Urinary bladder (tissue), 4 donors: ENCODE measurements around the gene ECPAS. TPM values are rescaled to one million over a fixed set of nuclear protein-coding genes. Genes with fewer than 3 reads are reported as not detected.

Experiments
- DNase-seq: peaks from one replicate; pipeline ENCODE4 v3.0.0-alpha.2; 2015; ENCODE audit errors: extremely low spot score
- H3K27ac ChIP-seq: one replicate; pipeline ENCODE4 v1.5.1; 2013; ENCODE audit warnings: low read depth, mild to moderate bottlenecking, moderate library complexity
- H3K36me3 ChIP-seq: one replicate; pipeline ENCODE4 v1.6.1; 2013; ENCODE audit warnings: mild to moderate bottlenecking, moderate library complexity; ENCODE audit not compliant: insufficient read depth
- H3K4me1 ChIP-seq: one replicate; pipeline ENCODE4 v1.6.1; 2013; ENCODE audit warnings: mild to moderate bottlenecking, moderate library complexity; ENCODE audit not compliant: insufficient read depth
- H3K4me3 ChIP-seq: one replicate; pipeline ENCODE4 v1.5.1; 2013; ENCODE audit warnings: low read depth, low read length
- WGBS: extraction: QIAGEN DNeasy Blood & Tissue Kit; methylation state at CpG from one replicate; pipeline ENCODE4 v1.1.7; 2013; 5-methylcytosine and 5-hydroxymethylcytosine counted together
- polyA plus RNA-seq: library from polyadenylated mRNA; stranded (reverse); fragments of 200-250 nt; gene quantifications from one replicate; pipeline ENCODE4 v1.2.3, GENCODE V29; 2013
- small RNA-seq: library from RNA; depleted of rRNA; stranded (forward); fragments of <200 nt; gene quantifications from one replicate; pipeline ENCODE3, GENCODE V24; 2014
- total RNA-seq: library from RNA; depleted of rRNA; stranded (reverse); fragments of >200 nt; gene quantifications from one replicate; pipeline ENCODE4 v1.2.3, GENCODE V29; 2014
- donor health status: healthy with polysubstance abuse.
- donor health status: healthy.

Gene ECPAS
- total and polyA plus RNA-seq, 2 donors = 32.7 to 100 TPM

DNA sequence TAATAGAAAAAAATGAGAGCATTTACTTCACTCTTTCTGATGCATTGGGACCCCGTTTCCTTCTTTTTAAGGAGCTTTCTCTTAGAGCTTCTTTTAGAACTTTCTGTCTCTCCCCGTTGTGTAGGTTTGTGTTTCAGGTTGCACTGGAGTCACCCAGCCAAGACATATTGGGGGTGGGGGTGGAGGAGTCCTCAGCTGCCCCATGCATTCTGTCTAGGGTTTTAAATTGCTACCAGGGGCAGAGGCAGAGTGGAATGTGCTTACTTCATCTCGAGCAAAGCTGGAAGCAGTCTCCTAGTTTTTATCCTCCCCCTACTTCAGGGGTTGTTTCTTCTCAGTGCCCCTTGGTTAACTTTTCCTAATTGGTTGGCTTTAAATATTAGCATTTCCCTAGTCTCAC, 163.6 kb downstream of the ECPAS start:
- H3K27ac ChIP-seq = no peak overlapping the region
- no peaks in the 10 kb centered on the region for H3K4me1 ChIP-seq
- 70% methylated on average over 3 of the region's 3 CpGs for WGBS
- no peak overlapping the region for H3K4me3 ChIP-seq
- H3K36me3 ChIP-seq = no peaks in the 10 kb centered on the region
- no peak for DNase-seq

- Histone ChIP-seq H3K36me3 (no peaks in the 10 kb centered on the region), H3K27ac (no peak overlapping the region), H3K4me1 (no peaks in the 10 kb centered on the region), H3K4me3 (no peak overlapping the region)
- no peak for DNase-seq
- 84% methylated on average over 3 of the region's 3 CpGs for WGBS
These were observed 167.4 kb downstream of the ECPAS start for GRCh38 chr9:111316796-111317195.

Small RNA genes within 50 kb of the gene (small RNA-seq; reads per million reads assigned to genes)
- not detected for gene RNA5SP294

Other genes with a start within 250 kb of the ECPAS start
- gene OR2K2, start 154.2 kb downstream of the ECPAS start, total RNA-seq = not detected
- gene OR2K2, start 154.2 kb downstream of the ECPAS start, polyA plus RNA-seq = not detected
- 19.0 TPM for gene ZNF483, start 40.8 kb upstream of the ECPAS start, total RNA-seq
- 0.94 TPM for gene ZNF483, start 40.8 kb upstream of the ECPAS start, polyA plus RNA-seq
- gene PTGR1, start 115.3 kb upstream of the ECPAS start, total RNA-seq = 60.1 TPM
- gene PTGR1, start 115.3 kb upstream of the ECPAS start, polyA plus RNA-seq = 81.2 TPM
- 10.3 TPM for gene DNAJC25, start 147.0 kb upstream of the ECPAS start, total RNA-seq
- 8.3 TPM for gene DNAJC25, start 147.0 kb upstream of the ECPAS start, polyA plus RNA-seq
- gene GNG10, start 177.2 kb upstream of the ECPAS start, total RNA-seq = 90.4 TPM
- 45.0 TPM for gene GNG10, start 177.2 kb upstream of the ECPAS start, polyA plus RNA-seq